AG08396 (cell line): ENCODE data around the gene SCUBE1.
A peak's percentile ranks its signal among the peaks of the same experiment; 100 is the strongest.

Experiments
- DNase-seq: peaks from one replicate; pipeline ENCODE4 v3.0.0; 2012; ENCODE audit warnings: low spot score, mixed read lengths

Gene SCUBE1

GRCh38 chr22:43277987-43278601 lies 65.1 kb downstream of the SCUBE1 start:
- DNase-seq, result no peak

- DNase-seq, result no peak
Observed at GRCh38 chr22:43277091-43277490, 66.1 kb downstream of the SCUBE1 start.

GRCh38 chr22:43276321-43276720 lies 66.9 kb downstream of the SCUBE1 start:
- no peak for DNase-seq

- no peak for DNase-seq
Observed at GRCh38 chr22:43275545-43276317, 67.4 kb downstream of the SCUBE1 start.

GRCh38 chr22:43274595-43275240 lies 68.5 kb downstream of the SCUBE1 start:
- no peak for DNase-seq

GRCh38 chr22:43273902-43274484 lies 69.2 kb downstream of the SCUBE1 start:
- DNase-seq, result peak; percentile 77

GRCh38 chr22:43272869-43273318 lies 70.3 kb downstream of the SCUBE1 start:
- peak; percentile 41 for DNase-seq

GRCh38 chr22:43272301-43272700 lies 70.9 kb downstream of the SCUBE1 start:
- peak; percentile 68 for DNase-seq

- DNase-seq, result no peak
Observed at GRCh38 chr22:43270949-43271348, 72.2 kb downstream of the SCUBE1 start.

GRCh38 chr22:43270314-43270908 lies 72.8 kb downstream of the SCUBE1 start:
- no peak for DNase-seq

- DNase-seq, result no peak
Observed at GRCh38 chr22:43269646-43270045, 73.5 kb downstream of the SCUBE1 start.

- DNase-seq, result no peak
Observed at GRCh38 chr22:43269246-43269645, 73.9 kb downstream of the SCUBE1 start.

GRCh38 chr22:43267981-43268660 lies 75.1 kb downstream of the SCUBE1 start:
- DNase-seq, result no peak

- DNase-seq, result no peak
Observed at GRCh38 chr22:43267332-43267980, 75.7 kb downstream of the SCUBE1 start.

GRCh38 chr22:43266076-43266475 lies 77.1 kb downstream of the SCUBE1 start:
- no peak for DNase-seq

GRCh38 chr22:43263645-43264514 lies 79.3 kb downstream of the SCUBE1 start:
- no peak for DNase-seq

- DNase-seq, result no peak
Observed at GRCh38 chr22:43262990-43263644, 80.1 kb downstream of the SCUBE1 start.

- DNase-seq, result no peak
Observed at GRCh38 chr22:43260331-43261231, 82.6 kb downstream of the SCUBE1 start.

GRCh38 chr22:43257961-43258360 lies 85.2 kb downstream of the SCUBE1 start:
- no peak for DNase-seq
